ENCODE measurements around the gene MYLK. TPM values are rescaled to one million over a fixed set of nuclear protein-coding genes. Genes with fewer than 3 reads are reported as not detected.

MYLK gene
- 235 and 500 TPM in 2 replicates for total RNA-seq

GRCh38 chr3:123884203-123884831, at the start of gene MYLK:
TSS of gene MYLK (minus strand) at chr3:123884332. CDS start at chr3:123793841, 90,491 bp downstream.

GRCh38 chr3:123584988-123585937, 298.9 kb downstream of the MYLK start, which contains the start of gene HACD2:
TSS of gene HACD2 (minus strand) at chr3:123585053. CDS start at chr3:123585027, 26 bp downstream.

Other genes with a start within 250 kb of the MYLK start
- 32.9 and 37.1 TPM in 2 replicates for gene CCDC14, start 76.9 kb upstream of the MYLK start, total RNA-seq
- gene ROPN1, start 107.8 kb upstream of the MYLK start, total RNA-seq = not detected in 2 replicates
- gene KALRN, start 149.0 kb upstream of the MYLK start, total RNA-seq = 1.7 and 5.3 TPM in 2 replicates